A673 (cell line): ENCODE measurements around the gene UAP1.

Experiments
- CTCF ChIP-seq: fragments of 300-800, 200-600 bp; sonication (generic); conservative IDR thresholded peaks from 2 replicates; pipeline ENCODE4 v1.5.1; 2017; ENCODE audit warnings: low read depth, mild to moderate bottlenecking, antibody characterized with exemption, low read length, moderate library complexity, mixed read lengths
- EZH2 ChIP-seq: fragments of 200-600 bp; sonication (generic); IDR thresholded peaks from 2 replicates; pipeline ENCODE4 v1.6.1; 2017; ENCODE audit warnings: borderline replicate concordance, low read depth, mild to moderate bottlenecking, mixed read lengths, antibody characterized with exemption, low read length; ENCODE audit not compliant: poor library complexity, severe bottlenecking

- no peak for TF ChIP-seq CTCF
- no peak for TF ChIP-seq EZH2
Observed at GRCh38 chr1:162641114-162641513, 79.6 kb downstream of the UAP1 start.
